ENCODE results near the gene SEPTIN8. TPM values are rescaled to one million over a fixed set of nuclear protein-coding genes. Genes with fewer than 3 reads are reported as not detected.

SEPTIN8 gene, protein sequence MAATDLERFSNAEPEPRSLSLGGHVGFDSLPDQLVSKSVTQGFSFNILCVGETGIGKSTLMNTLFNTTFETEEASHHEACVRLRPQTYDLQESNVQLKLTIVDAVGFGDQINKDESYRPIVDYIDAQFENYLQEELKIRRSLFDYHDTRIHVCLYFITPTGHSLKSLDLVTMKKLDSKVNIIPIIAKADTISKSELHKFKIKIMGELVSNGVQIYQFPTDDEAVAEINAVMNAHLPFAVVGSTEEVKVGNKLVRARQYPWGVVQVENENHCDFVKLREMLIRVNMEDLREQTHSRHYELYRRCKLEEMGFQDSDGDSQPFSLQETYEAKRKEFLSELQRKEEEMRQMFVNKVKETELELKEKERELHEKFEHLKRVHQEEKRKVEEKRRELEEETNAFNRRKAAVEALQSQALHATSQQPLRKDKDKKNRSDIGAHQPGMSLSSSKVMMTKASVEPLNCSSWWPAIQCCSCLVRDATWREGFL
- total RNA-seq (10 to 100 TPM; 12.6 to 13.8 TPM), polyA plus RNA-seq (1 to 10 TPM; 1.1 to 3.3 TPM)

DNA sequence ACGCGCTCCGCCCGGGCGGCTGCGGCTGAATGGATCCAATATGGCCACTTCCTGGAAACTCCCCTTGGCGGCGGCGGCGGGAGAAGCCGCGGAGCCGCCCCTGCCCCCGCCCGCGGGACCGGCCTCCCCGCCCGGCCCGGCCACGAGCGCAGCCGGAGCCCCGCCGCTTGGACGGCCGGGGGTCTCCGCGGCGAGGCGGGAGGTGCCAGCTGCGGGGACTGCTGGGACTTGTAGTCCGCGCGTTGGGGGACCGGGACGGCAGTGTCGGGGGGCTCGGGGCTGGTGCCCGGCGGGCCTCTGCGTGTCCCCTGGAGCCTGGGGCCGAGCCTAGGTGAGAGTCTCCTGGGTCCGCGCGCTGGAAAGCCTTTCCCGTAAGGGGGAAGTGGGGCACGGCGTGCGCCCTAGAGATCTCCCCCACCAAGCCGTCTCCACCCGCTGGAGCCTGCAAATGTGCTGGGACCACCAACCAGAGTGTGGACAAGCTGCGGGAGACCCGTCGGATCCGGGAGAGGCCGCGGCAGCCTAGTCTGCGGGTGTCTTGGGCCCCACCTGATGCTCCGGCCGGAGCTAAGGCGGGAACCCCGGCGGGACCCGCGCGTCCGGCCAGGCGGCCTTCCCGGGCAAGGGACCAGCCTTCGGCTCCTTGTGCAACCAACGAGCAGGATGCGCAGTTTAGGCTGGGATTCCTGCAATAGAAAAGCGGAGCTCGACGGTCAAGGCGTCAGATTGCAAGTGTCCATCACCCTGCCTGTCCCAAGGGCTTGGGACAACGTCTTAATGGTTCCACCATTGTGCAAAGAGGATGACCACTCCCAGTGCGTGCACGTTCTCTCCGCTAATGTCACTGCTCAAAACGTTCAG, at the start of gene SEPTIN8:
SEPTIN8 (minus strand) TSS at position 31 of the 861 bp plus-strand sequence. CDS start 102 bp downstream, outside the sequence.
- peak within 1 kb of the TSS; percentile 20 for H3K27ac ChIP-seq (ENCODE audit: low read depth, low read length)
- H3K36me3 ChIP-seq (ENCODE audit: insufficient read depth, low read length), result no peaks in the 10 kb centered on the region
- POLR2A ChIA-PET (ENCODE audit: partially characterized antibody), result interaction anchor here (1.0 to 2.7 kb wide), 5 partner anchors 10 to 281 kb away, joined by 3 to 23 read pairs (median 5); partner anchors contain the start of genes CCNI2, HSPA4 and KIF3A
- intact Hi-C loops (cut with micrococcal nuclease), result loop anchor here (1.0 to 2.0 kb wide), 2 partner anchors 31 to 40 kb away; partner anchors contain the start of genes CCNI2 and KIF3A
- no peaks in the 10 kb centered on the region for H3K9me3 ChIP-seq (ENCODE audit: control insufficient read depth in 1 of 2, low read length in 2 of 2)
- no peaks in the 10 kb centered on the region for H3K27me3 ChIP-seq (ENCODE audit: insufficient read depth, low read length)
- H3K9me3 Mint-ChIP-seq, result no peaks in the 10 kb centered on the region
- H3K4me1 Mint-ChIP-seq, result peaks cover 20 to 44% (median 28%) of the 10 kb centered on the region in 4 donors
- peak within 1 kb of the TSS in 6 of 7 donors; percentile 33 to 89 (median 82) for H3K27ac Mint-ChIP-seq
- H3K4me3 Mint-ChIP-seq, result peak within 1 kb of the TSS; percentile 78 to 89 (median 85)
- peak within 1 kb of the TSS; percentile 69 to 70 for H3K4me3 ChIP-seq (ENCODE audit: low read length in 2 of 2)
- peak in 4 of 5 donors; percentile 38 to 51 (median 50) for DNase-seq
- H3K27me3 Mint-ChIP-seq, result peaks cover 0 to 1% of the 10 kb centered on the region in 2 donors
- peaks cover 35% of the 10 kb centered on the region for H3K4me1 ChIP-seq (ENCODE audit: insufficient read depth, low read length)
- CTCF ChIA-PET (ENCODE audit: partially characterized antibody), result interaction anchor here (1.2 to 1.8 kb wide), 2 partner anchors 27 to 42 kb away, joined by 3 to 6 read pairs; no protein-coding TSS in a partner anchor
- H3K36me3 Mint-ChIP-seq, result peaks cover 0 to 1% of the 10 kb centered on the region in 2 donors

DNA sequence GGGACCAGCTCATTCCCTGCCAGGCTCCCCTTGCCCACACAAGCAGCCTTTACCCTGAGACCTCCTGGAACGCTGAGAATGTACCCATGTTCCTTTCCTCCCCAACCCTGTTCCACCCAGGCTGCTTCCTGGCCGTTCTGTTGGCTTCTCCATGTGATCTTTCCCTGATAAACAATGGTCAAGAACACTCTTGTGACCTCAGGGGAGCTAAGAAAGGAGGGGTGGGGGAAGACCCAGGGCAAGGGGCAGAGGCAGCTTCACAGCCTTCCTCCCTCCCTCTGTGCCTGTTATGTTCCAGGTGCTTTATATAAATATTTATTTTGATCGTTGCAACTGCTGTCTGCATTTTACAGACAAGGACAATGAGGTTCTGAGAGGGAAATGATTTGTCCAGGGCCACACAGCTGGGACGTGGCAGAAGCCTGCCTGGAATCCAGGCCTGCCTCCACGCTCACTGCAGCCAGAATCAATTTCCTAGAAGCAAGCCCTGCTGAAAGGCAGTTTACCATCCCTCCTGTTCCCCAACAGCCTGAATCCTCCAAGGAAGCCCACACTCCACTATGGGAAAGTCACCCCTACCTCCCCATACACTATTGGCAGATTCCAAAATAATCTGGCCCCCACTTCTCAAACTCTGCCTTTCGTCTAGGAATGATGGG, 49.5 kb upstream of the SEPTIN8 start:
- ChIA-PET CTCF (ENCODE audit: partially characterized antibody) (interaction anchor here (0.6 to 1.2 kb wide), 4 partner anchors 9 to 57 kb away, joined by 3 to 6 read pairs (median 4); no protein-coding TSS in a partner anchor), POLR2A (ENCODE audit: partially characterized antibody) (no interaction called here)
- intact Hi-C loops (cut with micrococcal nuclease), result loop anchor here (10.0 kb wide), 1 partner anchor 532 kb away; the partner anchor contains the start of gene SLC22A4
- Histone ChIP-seq H3K4me3 (ENCODE audit: low read length in 2 of 2) (no peak overlapping the region), H3K36me3 (ENCODE audit: insufficient read depth, low read length) (no peaks in the 10 kb centered on the region), H3K9me3 (ENCODE audit: control insufficient read depth in 1 of 2, low read length in 2 of 2) (no peaks in the 10 kb centered on the region), H3K27me3 (ENCODE audit: insufficient read depth, low read length) (peaks cover 20% of the 10 kb centered on the region), H3K27ac (ENCODE audit: low read depth, low read length) (no peak overlapping the region), H3K4me1 (ENCODE audit: insufficient read depth, low read length) (no peaks in the 10 kb centered on the region)
- H3K27ac Mint-ChIP-seq, result no peak overlapping the region
- H3K9me3 Mint-ChIP-seq, result no peaks in the 10 kb centered on the region
- no peak for DNase-seq
- H3K4me3 Mint-ChIP-seq, result peak overlapping the region in 7 of 8 donors; percentile 25 to 74 (median 51)
- peaks cover 24 to 47% of the 10 kb centered on the region in 2 donors for H3K27me3 Mint-ChIP-seq
- peaks cover 4 to 13% (median 7%) of the 10 kb centered on the region in 4 donors for H3K4me1 Mint-ChIP-seq
- H3K36me3 Mint-ChIP-seq, result no peaks in the 10 kb centered on the region

DNA sequence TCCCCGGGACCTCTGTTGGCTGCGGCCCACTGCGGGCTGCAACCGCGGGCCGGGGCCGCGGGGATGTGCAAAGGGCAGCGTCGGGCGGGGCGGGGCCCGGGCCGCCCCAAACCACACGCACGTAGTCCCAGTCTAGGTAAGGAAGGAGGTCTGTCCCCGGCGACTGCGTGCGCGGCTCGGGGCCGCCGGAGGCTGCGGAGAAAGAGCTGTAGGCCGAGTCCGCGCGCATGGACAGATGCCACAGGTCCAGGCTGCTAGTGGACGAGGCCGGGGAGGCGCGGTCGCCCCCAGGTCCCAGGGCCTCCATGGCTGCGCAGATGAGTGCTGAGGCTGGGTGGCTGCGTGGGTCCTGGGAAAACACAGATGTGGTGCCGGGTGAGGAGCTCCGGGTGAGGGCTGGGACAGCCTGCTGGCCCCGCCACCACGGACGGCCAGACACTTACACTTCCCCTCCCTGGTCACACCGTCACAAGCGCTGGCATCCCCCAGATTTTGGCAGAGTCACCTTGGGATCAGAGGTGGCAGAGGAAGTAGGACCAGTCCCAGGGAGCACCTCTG, 48.9 kb upstream of the SEPTIN8 start:
- POLR2A ChIA-PET (ENCODE audit: partially characterized antibody), result no interaction called here
- no peak overlapping the region for H3K27ac Mint-ChIP-seq
- H3K4me3 ChIP-seq (ENCODE audit: low read length in 2 of 2), result no peak overlapping the region
- no peaks in the 10 kb centered on the region for H3K9me3 ChIP-seq (ENCODE audit: control insufficient read depth in 1 of 2, low read length in 2 of 2)
- peaks cover 20% of the 10 kb centered on the region for H3K27me3 ChIP-seq (ENCODE audit: insufficient read depth, low read length)
- H3K36me3 Mint-ChIP-seq, result no peaks in the 10 kb centered on the region
- H3K4me1 ChIP-seq (ENCODE audit: insufficient read depth, low read length), result no peaks in the 10 kb centered on the region
- DNase-seq, result peak in 1 of 5 donors; percentile 27
- H3K4me3 Mint-ChIP-seq, result peak overlapping the region in 3 of 8 donors; percentile 10 to 29 (median 25)
- H3K4me1 Mint-ChIP-seq, result peaks cover 4 to 7% (median 4%) of the 10 kb centered on the region in 4 donors
- peaks cover 22 to 41% of the 10 kb centered on the region in 2 donors for H3K27me3 Mint-ChIP-seq
- no peaks in the 10 kb centered on the region for H3K9me3 Mint-ChIP-seq
- H3K27ac ChIP-seq (ENCODE audit: low read depth, low read length), result no peak overlapping the region
- CTCF ChIA-PET (ENCODE audit: partially characterized antibody), result interaction anchor here (0.6 to 1.2 kb wide), 3 partner anchors 8 to 15 kb away, joined by 3 to 6 read pairs (median 3); no protein-coding TSS in a partner anchor
- intact Hi-C loops (cut with micrococcal nuclease), result loop anchor here (10.0 kb wide), 1 partner anchor 531 kb away; the partner anchor contains the start of gene SLC22A4
- H3K36me3 ChIP-seq (ENCODE audit: insufficient read depth, low read length), result no peaks in the 10 kb centered on the region

DNA sequence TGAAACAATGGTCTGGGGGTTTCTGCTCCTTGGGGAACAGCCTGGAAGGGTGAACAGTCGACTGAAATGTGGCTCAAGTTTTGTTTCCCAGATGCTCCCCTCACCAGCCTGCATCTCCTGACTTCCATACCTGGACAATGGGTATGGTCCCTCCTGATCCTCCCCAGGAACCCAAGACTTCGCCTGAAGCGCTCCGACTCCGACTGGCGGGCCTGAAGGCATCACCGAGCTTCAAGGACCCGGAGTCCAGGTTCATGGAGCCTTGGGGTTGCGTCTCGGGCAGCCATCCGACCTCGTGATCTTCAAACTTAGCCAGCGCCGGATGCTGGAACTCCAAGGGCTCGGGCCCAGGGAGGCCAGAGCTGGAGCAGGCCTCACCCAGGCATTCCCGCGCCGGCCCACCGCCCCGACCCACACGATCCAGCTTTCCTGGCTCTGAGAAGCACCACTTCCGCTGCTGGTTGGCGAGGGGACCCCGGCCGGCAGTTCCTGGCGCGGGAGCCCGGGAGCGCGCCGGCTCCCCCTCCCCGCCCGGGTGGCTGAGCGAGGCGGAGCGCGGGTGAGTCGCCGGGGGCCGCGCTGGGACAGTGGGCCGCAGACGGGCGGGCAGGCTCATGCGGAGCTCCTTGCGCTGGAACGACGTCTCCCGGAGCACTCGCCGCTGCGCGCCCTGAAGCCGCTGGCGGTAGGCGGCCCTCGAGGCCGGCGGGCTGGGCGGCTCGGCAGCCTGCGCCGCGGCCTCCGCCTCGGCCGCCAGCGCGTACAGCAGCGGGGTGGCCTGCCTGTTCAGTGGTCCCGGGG, 48.2 kb upstream of the SEPTIN8 start:
- Mint-ChIP-seq H3K4me1 (peaks cover 4 to 9% (median 6%) of the 10 kb centered on the region in 4 donors), H3K27me3 (peaks cover 22 to 43% of the 10 kb centered on the region in 2 donors), H3K27ac (no peak overlapping the region), H3K9me3 (no peaks in the 10 kb centered on the region), H3K4me3 (peak overlapping the region in 5 of 8 donors; percentile 21 to 69 (median 36)), H3K36me3 (no peaks in the 10 kb centered on the region)
- H3K27ac ChIP-seq (ENCODE audit: low read depth, low read length), result no peak overlapping the region
- H3K4me1 ChIP-seq (ENCODE audit: insufficient read depth, low read length), result peaks cover 2% of the 10 kb centered on the region
- H3K4me3 ChIP-seq (ENCODE audit: low read length in 2 of 2), result no peak overlapping the region
- intact Hi-C loops (cut with micrococcal nuclease), result loop anchor here (10.0 kb wide), 1 partner anchor 530 kb away; the partner anchor contains the start of gene SLC22A4
- DNase-seq, result no peak
- H3K36me3 ChIP-seq (ENCODE audit: insufficient read depth, low read length), result no peaks in the 10 kb centered on the region
- H3K9me3 ChIP-seq (ENCODE audit: control insufficient read depth in 1 of 2, low read length in 2 of 2), result no peaks in the 10 kb centered on the region
- H3K27me3 ChIP-seq (ENCODE audit: insufficient read depth, low read length), result peaks cover 20% of the 10 kb centered on the region
- ChIA-PET POLR2A (ENCODE audit: partially characterized antibody) (no interaction called here), CTCF (ENCODE audit: partially characterized antibody) (no interaction called here)

DNA sequence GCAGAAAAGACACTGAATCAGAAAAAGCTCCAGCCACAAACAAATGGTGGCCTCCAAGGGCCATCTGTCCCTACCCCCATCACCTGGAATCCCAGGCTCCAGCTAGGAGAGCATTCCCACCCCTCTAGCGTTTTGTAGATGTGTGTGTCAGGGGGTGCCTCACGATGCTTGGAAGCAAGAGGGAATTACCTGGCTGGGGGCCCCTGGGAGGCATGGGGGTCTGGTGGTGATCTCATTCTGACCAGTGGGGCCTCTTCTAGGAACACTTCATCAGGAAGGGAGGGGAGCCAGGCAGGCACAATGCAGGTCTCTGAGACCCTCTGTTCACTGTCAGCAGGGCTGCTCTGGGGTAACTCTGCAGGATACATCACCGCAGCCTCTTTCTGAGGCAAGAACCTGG, 47.4 kb upstream of the SEPTIN8 start:
- peaks cover 6 to 7% (median 6%) of the 10 kb centered on the region in 4 donors for H3K4me1 Mint-ChIP-seq
- H3K9me3 Mint-ChIP-seq, result no peaks in the 10 kb centered on the region
- intact Hi-C loops (cut with micrococcal nuclease), result loop anchor here (10.0 kb wide), 1 partner anchor 530 kb away; the partner anchor contains the start of gene SLC22A4
- peaks cover 24 to 42% of the 10 kb centered on the region in 2 donors for H3K27me3 Mint-ChIP-seq
- Histone ChIP-seq H3K27me3 (ENCODE audit: insufficient read depth, low read length) (peaks cover 20% of the 10 kb centered on the region), H3K4me1 (ENCODE audit: insufficient read depth, low read length) (peaks cover 10% of the 10 kb centered on the region), H3K27ac (ENCODE audit: low read depth, low read length) (no peak overlapping the region), H3K9me3 (ENCODE audit: control insufficient read depth in 1 of 2, low read length in 2 of 2) (no peaks in the 10 kb centered on the region), H3K4me3 (ENCODE audit: low read length in 2 of 2) (no peak overlapping the region), H3K36me3 (ENCODE audit: insufficient read depth, low read length) (no peaks in the 10 kb centered on the region)
- no peak overlapping the region for H3K27ac Mint-ChIP-seq
- no peak for DNase-seq
- H3K4me3 Mint-ChIP-seq, result peak overlapping the region in 6 of 8 donors; percentile 33 to 59 (median 47)
- no peaks in the 10 kb centered on the region for H3K36me3 Mint-ChIP-seq
- ChIA-PET POLR2A (ENCODE audit: partially characterized antibody) (interaction anchor here (0.7 to 0.8 kb wide), 2 partner anchors 10 to 45 kb away, joined by 3 read pairs; no protein-coding TSS in a partner anchor), CTCF (ENCODE audit: partially characterized antibody) (no interaction called here)

All from CD4-positive, alpha-beta memory T cell (primary cell).